Nasal cavity respiratory epithelium epithelial cell of viscerocranial mucosa (primary cell): ENCODE data around the gene TYR. TPM values are rescaled to one million over a fixed set of nuclear protein-coding genes. Genes with fewer than 3 reads are reported as not detected.

ENCODE experiments used
- total RNA-seq: library from RNA; depleted of rRNA; stranded (reverse); fragments of >200 nt; gene quantifications from 2 replicates; pipeline ENCODE4 v1.2.3, GENCODE V29; 2014

TYR gene
- not detected in 2 replicates for total RNA-seq

DNA sequence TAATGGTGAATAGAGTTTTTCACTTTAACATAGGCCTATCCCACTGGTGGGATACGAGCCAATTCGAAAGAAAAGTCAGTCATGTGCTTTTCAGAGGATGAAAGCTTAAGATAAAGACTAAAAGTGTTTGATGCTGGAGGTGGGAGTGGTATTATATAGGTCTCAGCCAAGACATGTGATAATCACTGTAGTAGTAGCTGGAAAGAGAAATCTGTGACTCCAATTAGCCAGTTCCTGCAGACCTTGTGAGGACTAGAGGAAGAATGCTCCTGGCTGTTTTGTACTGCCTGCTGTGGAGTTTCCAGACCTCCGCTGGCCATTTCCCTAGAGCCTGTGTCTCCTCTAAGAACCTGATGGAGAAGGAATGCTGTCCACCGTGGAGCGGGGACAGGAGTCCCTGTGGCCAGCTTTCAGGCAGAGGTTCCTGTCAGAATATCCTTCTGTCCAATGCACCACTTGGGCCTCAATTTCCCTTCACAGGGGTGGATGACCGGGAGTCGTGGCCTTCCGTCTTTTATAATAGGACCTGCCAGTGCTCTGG lies at the start of gene TYR:
TYR (plus strand) TSS at position 185 of the 541 bp plus-strand sequence; CDS start at position 264, 79 bp downstream.

Other genes starting within 250 kb of the TYR start
- gene GRM5, start 111.9 kb upstream of the TYR start, total RNA-seq = under 0.01 TPM in 1 of 2 replicates, not detected in the other